Dendritic cell treated with granulocyte-macrophage colony-stimulating factor and Interleukin-4, amounts not matched to agents 40 ng/mL and 50 ng/mL, for 4 days (primary cell): Measurements from ENCODE around the gene KLK13.

Source experiments
- H3K27ac Mint-ChIP-seq: one replicate; pipeline ENCODE4 v1.8.0; 2022; ENCODE audit warnings: mild to moderate bottlenecking, mixed read lengths
- H3K27me3 Mint-ChIP-seq: one replicate; pipeline ENCODE4 v1.8.0; 2022; ENCODE audit warnings: mild to moderate bottlenecking, mixed read lengths
- H3K36me3 Mint-ChIP-seq: one replicate; pipeline ENCODE4 v1.8.0; 2022; ENCODE audit warnings: low read depth, mixed read lengths
- H3K4me1 Mint-ChIP-seq: one replicate; pipeline ENCODE4 v1.8.0; 2022; ENCODE audit warnings: low read depth, mixed read lengths
- H3K4me3 Mint-ChIP-seq: one replicate; pipeline ENCODE4 v1.8.0; 2022; ENCODE audit warnings: mild to moderate bottlenecking, moderate library complexity, mixed read lengths
- H3K9me3 Mint-ChIP-seq: one replicate; pipeline ENCODE4 v1.8.0; 2022; ENCODE audit warnings: mixed read lengths
- intact Hi-C: fragments of 100-400 bp; cut with micrococcal nuclease; formaldehyde crosslinking; loops from one replicate; pipeline ENCODE4 v1.15.0; 2022

The KLK13 gene

DNA sequence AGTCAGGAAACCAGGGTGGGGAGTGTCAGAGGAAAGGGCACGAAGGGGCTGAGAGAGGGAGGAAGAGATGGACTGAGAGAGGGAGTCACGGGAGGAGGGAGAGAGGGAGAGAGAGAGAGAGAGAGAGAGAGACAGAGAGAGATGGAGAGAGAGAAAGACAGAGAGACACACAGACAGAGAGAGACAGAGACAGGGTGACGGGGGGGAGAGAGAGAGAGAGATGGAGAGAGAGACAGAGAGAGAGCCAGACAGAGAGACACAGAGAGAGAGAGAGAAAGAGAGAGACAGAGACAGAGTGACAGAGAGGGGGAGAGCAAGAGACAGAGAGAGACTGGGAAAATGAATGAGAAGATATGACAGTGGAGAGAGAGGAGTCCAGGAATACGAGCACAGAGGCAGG is 18.3 kb upstream of the KLK13 start:
- Mint-ChIP-seq H3K4me1 (no peaks in the 10 kb centered on the region), H3K36me3 (no peaks in the 10 kb centered on the region), H3K27ac (no peak overlapping the region), H3K9me3 (no peaks in the 10 kb centered on the region), H3K27me3 (peaks cover 26% of the 10 kb centered on the region), H3K4me3 (no peak overlapping the region)
- intact Hi-C loops: no loop called here

DNA sequence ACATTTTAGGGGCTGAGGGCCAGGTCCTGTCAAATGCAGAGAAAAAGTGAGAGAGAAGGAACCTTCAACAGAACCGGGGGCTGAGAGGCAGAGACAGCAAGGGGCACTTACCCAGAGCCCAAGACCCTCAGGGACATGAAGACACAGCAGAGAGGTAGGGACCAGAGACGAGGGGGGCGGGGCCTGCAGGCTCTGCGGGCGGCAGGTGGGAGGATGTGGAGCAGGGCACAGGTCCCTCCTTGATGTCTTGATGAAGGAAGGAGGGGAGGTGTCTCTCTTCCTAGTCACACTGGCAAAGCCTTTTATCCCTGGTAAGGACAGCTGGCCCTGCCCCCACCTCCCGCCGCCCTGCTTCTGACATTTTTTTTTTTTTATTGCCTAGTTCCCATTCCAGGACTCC is 17.7 kb upstream of the KLK13 start, which contains the start of gene KLK14:
KLK14 (minus strand) TSS at position 277 of the 400 bp plus-strand sequence; CDS start at position 4, 273 bp downstream.
- Mint-ChIP-seq H3K9me3 (no peaks in the 10 kb centered on the region), H3K27ac (no peak within 1 kb of the TSS), H3K36me3 (no peaks in the 10 kb centered on the region), H3K4me1 (no peaks in the 10 kb centered on the region), H3K4me3 (no peak within 1 kb of the TSS), H3K27me3 (peaks cover 26% of the 10 kb centered on the region)
- intact Hi-C loops: no loop called here

DNA sequence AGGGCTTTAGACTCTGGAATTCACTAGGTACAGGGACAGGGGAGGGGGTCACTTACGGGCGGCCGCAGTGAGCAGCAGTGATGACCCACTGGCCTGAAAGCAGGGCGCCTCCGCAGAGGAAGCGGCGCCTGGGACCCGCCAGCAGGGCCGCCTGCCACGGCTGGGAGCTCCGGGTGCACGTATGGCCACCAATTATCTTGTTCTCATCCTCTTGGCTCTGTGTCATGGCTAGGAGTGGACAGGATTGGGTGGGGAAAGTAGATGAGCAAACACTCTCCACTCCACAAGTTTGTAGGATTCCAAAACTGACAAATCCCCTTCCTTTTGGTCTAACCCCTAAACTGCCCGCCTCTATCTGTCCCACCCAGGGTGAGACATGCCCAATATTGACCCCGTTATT is 16.6 kb upstream of the KLK13 start:
- intact Hi-C loops: no loop called here
- H3K4me3 Mint-ChIP-seq: no peak overlapping the region
- H3K27ac Mint-ChIP-seq: no peak overlapping the region
- H3K4me1 Mint-ChIP-seq: no peaks in the 10 kb centered on the region
- peaks cover 25% of the 10 kb centered on the region for H3K27me3 Mint-ChIP-seq
- no peaks in the 10 kb centered on the region for H3K9me3 Mint-ChIP-seq
- H3K36me3 Mint-ChIP-seq: no peaks in the 10 kb centered on the region

DNA sequence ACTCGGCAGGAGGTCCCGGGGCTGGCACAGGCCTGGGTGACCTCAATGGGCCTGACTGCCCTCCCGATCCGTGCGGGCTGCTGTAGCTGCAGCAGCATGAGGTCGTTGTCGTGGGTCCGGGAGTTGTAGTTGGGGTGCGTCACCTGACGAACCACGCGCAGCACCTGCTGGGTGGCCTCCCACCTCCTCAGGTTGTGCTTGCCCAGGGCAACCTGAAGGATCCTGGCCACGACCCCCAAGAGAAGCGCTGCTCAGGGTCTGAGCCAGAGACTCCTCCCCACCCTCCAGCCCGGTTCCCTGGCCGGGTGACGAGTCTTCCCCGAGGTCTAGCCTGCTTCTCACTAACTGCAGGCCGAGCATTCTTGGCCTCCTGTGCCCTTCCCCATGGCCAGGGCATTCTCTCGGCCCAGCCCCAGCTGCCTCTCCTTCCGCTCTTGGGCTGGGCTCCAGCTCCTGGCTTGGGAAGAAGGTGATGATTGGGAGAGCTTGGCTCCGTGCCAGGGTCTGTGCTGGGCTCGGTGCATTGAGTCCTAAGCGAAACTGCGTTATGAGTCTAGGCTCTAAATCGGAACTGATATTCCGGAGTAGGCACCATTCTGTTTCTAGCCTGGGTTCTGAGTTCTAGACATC is 14.7 kb upstream of the KLK13 start:
- Mint-ChIP-seq H3K27me3 (peaks cover 34% of the 10 kb centered on the region), H3K4me1 (no peaks in the 10 kb centered on the region), H3K4me3 (no peak overlapping the region), H3K27ac (no peak overlapping the region), H3K36me3 (no peaks in the 10 kb centered on the region), H3K9me3 (peaks cover 2% of the 10 kb centered on the region)
- intact Hi-C loops: no loop called here

DNA sequence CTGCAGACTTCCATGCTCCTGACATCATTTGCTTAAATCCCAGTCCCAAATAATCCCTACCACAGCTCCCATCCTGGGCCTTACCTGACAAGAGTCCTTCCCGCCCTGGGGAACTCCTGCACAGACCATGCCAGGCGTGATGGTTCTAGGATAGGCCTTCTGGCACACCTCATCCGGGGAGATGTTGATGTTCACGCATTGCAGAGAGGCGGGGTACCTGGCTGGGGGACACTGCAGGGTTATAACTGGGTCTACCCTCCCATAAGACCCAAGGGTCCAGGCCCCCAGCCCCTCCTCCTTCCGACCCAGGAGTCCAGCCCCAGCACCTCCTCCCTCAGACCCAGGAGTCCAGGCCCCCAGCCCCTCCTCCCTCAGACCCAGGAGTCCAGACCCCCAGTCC is 13.8 kb upstream of the KLK13 start:
- intact Hi-C loops: no loop called here
- H3K4me1 Mint-ChIP-seq: no peaks in the 10 kb centered on the region
- peaks cover 10% of the 10 kb centered on the region for H3K9me3 Mint-ChIP-seq
- H3K27ac Mint-ChIP-seq: no peak overlapping the region
- H3K4me3 Mint-ChIP-seq: no peak overlapping the region
- no peaks in the 10 kb centered on the region for H3K36me3 Mint-ChIP-seq
- H3K27me3 Mint-ChIP-seq: peaks cover 36% of the 10 kb centered on the region

DNA sequence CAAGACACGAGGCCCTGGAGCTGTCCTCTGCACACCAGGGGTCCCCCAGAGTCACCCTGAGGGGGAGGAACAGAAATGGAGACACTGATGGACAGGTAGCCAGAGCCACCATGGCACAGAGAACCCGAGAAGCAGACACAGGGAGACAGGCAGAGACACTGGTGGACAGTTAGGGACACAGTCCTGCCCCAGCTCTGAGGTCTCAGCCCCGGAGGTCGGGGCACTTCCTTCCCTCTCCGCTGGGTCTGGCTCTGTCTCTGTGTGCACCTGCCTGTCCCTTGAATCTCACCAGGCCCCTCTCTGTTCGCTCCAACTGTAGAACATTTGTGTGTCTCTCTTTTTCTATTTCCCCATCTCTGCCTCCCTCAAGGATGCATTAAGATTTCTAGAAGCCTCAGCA is 13.2 kb upstream of the KLK13 start:
- Mint-ChIP-seq H3K27me3 (peaks cover 30% of the 10 kb centered on the region), H3K27ac (no peak overlapping the region), H3K4me1 (no peaks in the 10 kb centered on the region), H3K4me3 (no peak overlapping the region), H3K36me3 (no peaks in the 10 kb centered on the region), H3K9me3 (peaks cover 16% of the 10 kb centered on the region)
- intact Hi-C loops: no loop called here

DNA sequence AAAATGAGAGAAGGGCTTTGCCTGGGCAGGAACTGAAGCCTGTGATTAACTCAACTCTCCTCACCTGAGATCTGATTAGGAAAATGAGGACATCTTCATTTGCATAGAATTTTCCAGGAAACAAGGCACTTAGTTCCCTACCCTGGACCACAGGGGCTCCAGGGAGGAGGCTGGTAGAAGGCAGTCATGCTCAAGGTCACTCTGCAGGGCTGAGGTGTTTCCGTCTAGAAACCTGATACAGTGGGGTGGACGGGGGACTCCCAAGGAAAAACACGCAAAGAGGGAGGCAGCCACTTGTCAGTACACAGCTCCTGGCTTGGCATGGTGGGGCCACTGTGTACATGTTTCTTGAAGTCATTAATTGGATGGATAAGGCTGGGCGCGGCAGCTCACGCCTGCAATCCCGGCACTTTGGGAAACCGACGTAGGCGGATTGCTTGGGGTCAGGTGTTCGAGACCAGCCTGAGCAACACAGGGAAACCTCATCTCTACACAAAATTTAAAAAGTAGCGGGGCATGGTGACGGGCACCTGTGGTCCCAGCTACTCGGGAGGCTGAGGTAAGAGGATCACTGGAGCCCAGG is 11.8 kb upstream of the KLK13 start:
- intact Hi-C loops: no loop called here
- Mint-ChIP-seq H3K36me3 (no peaks in the 10 kb centered on the region), H3K4me3 (no peak overlapping the region), H3K27me3 (peaks cover 21% of the 10 kb centered on the region), H3K4me1 (no peaks in the 10 kb centered on the region), H3K9me3 (peaks cover 16% of the 10 kb centered on the region), H3K27ac (no peak overlapping the region)

DNA sequence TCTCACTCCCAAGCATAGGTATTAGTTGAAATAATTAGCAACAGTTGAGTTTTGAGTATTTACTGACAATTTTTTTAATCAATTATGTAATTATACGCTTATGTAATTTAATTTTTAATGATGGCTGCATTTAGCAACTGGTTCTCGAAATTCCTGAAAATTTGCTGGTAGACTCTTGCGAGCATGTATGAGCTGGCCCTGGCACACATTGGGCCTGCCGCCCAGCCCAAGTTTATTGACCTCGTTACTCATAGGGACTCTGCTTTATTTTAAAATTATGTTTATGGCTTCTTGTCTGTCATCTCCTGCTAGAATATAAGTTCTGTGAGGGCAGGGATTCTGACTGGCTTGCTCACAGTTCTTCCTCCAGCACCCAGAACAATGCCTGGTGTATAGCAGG is 11.1 kb upstream of the KLK13 start:
- Mint-ChIP-seq H3K27ac (no peak overlapping the region), H3K4me1 (no peaks in the 10 kb centered on the region), H3K27me3 (peaks cover 21% of the 10 kb centered on the region), H3K36me3 (no peaks in the 10 kb centered on the region), H3K4me3 (no peak overlapping the region), H3K9me3 (peaks cover 16% of the 10 kb centered on the region)
- intact Hi-C loops: no loop called here

DNA sequence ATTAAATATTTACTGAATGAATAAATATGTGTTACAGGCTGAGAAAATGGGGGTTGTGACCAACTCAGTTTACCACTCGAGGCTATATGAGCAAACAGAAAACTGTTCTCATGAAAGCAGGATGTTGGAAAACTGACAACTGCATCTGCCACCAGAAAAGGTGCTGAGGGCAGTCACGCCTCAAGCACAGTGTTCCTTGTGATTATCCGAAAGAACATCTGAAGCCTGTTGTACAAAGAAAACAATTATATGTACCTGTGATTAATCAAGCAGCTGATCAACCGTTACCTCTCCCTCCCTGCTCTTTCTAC is 6.2 kb upstream of the KLK13 start:
- intact Hi-C loops: no loop called here
- H3K4me3 Mint-ChIP-seq: no peak overlapping the region
- peaks cover 16% of the 10 kb centered on the region for H3K9me3 Mint-ChIP-seq
- peaks cover 6% of the 10 kb centered on the region for H3K4me1 Mint-ChIP-seq
- peaks cover 29% of the 10 kb centered on the region for H3K27me3 Mint-ChIP-seq
- H3K36me3 Mint-ChIP-seq: no peaks in the 10 kb centered on the region
- H3K27ac Mint-ChIP-seq: no peak overlapping the region

DNA sequence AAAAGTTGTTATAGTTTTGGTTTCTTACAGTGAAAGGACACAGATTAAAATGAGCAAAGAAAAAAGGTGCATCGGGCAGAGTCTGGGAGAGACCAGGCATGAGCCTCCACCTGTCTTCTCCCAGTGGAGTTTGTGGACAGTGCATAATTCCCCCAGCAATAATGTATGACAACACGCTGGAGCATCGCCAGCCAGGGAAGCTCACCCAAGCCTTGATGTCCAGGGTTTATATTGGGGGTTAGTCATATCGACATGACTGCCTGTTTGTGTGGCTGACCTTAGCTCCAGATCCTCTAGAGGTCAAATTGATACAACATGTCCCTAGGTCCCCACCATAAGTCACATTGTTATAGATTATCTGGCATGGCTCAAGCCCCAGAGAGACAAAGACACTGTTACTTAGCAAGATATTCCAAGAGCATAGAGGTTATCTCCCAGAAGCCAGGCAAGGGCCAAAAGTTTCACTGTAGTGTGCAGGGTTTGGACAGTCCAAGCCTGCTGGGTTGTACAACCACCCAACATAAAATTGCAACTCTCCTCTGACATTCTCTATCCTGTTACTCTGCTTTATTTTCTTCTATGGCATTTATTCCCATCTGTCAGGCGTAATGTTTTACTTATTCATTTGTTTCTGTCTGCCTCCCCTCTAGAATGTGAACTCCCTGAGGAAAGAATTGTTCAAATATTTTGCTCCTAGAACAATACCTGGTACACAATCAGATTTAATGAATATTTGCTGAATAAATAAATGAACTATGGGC is 5.6 kb upstream of the KLK13 start:
- Mint-ChIP-seq H3K4me1 (peaks cover 11% of the 10 kb centered on the region), H3K36me3 (no peaks in the 10 kb centered on the region), H3K27ac (no peak overlapping the region), H3K27me3 (peaks cover 33% of the 10 kb centered on the region), H3K9me3 (peaks cover 16% of the 10 kb centered on the region), H3K4me3 (no peak overlapping the region)
- intact Hi-C loops: no loop called here

DNA sequence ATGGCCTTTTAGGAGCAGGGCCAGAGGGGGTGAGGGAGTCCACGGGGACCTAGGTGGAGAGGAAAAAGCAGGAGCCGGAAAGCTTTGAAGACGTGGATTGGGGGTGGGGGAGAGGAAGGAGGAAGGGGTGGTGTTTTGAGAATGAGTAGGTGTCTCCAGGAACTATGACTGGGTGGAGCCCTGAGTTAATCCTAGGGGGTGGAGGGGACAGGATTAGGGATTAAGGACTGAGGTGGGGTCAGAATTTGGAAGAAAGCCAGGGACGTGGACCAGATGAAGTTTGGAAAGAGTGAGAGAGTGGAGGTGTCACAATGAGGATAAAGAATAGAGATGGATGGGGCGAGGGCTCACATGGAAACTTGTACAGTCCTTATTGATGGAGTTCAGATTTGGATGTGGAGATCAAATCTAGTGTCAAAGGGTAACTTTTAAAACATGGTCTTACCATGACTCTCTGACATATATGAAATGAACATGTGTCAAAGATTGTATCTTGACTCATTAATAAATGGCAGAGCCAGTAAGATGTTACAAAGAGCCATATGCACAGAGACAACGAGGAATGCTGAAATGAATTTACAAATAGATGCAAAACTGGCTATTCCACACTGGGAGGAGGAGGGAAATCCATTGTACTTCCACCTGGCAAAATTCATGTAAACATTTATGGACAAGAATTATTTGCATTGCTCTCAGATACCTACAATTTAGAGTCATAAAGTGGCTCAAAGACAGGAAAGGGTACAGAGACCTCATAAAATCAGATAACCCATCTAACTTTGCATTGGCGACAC is 1.7 kb upstream of the KLK13 start:
- H3K27ac Mint-ChIP-seq: no peak overlapping the region
- no peaks in the 10 kb centered on the region for H3K36me3 Mint-ChIP-seq
- peaks cover 41% of the 10 kb centered on the region for H3K27me3 Mint-ChIP-seq
- H3K4me1 Mint-ChIP-seq: peaks cover 17% of the 10 kb centered on the region
- no peaks in the 10 kb centered on the region for H3K9me3 Mint-ChIP-seq
- no peak overlapping the region for H3K4me3 Mint-ChIP-seq
- intact Hi-C loops: no loop called here

DNA sequence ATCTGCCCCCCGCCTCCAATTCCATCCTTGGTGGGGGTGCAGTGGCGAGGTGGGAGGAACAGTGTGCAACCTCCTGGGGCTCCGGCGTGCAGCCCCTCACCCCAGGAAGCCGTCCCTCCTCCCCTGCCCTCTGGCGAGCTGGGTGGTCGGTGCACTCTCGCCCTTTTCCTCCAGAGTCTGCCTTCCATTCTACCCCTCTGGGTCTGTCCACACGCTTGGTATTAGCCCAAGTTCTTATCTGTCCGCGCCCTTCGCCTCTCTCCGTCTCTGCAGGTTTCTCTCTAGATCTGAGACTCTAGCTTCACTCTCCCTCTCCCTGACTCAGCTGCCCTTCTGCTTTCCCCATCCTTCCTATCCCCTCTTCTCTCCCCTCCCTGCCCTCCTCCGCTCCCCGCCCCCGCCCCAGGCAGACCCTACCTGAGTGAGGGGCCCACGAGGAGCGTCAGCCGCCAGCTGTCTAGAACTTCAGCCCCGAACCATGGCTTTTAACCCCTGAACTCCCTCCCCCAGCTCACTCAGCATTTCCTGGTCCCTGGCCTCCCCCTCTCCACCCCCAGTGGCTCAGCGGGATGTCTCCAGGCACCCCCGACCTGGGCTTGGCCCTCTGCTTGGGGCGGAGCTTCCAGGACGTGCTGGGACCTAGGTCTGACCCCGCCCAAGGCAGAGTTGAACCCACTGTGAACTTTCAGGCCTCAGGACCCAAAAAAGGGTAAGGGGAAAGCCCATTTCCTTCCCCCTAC is 499 bp upstream of the KLK13 start:
- peaks cover 17% of the 10 kb centered on the region for H3K4me1 Mint-ChIP-seq
- H3K27me3 Mint-ChIP-seq: peaks cover 48% of the 10 kb centered on the region
- intact Hi-C loops: no loop called here
- peak overlapping the region; percentile 44 for H3K4me3 Mint-ChIP-seq
- H3K9me3 Mint-ChIP-seq: no peaks in the 10 kb centered on the region
- H3K27ac Mint-ChIP-seq: no peak overlapping the region
- H3K36me3 Mint-ChIP-seq: no peaks in the 10 kb centered on the region

DNA sequence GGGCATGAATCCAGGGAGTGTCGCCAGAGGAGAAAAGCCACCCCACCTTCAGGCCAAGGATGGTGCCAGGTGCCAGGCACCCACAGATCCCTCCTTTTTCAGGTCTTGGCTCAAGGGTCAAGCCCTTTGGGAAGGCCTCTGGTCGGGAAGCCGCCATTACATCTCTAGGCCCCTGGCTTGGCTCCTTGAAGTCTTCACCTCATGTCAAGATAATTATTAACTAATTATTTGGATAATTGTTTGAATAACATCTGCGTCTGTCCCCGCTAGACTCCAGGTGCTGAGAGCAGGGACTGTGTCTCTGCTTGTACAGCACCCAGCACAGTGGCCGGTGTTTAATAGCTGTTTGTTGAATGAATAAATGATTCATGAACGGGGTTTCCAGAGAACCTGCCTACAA is 1.2 kb downstream of the KLK13 start:
- H3K9me3 Mint-ChIP-seq: no peaks in the 10 kb centered on the region
- peaks cover 54% of the 10 kb centered on the region for H3K27me3 Mint-ChIP-seq
- no peak overlapping the region for H3K27ac Mint-ChIP-seq
- no peaks in the 10 kb centered on the region for H3K36me3 Mint-ChIP-seq
- intact Hi-C loops: no loop called here
- no peak overlapping the region for H3K4me3 Mint-ChIP-seq
- H3K4me1 Mint-ChIP-seq: peaks cover 17% of the 10 kb centered on the region
